PC-3 (cell line): ENCODE results near the gene USP9X. TPM values are rescaled to one million over a fixed set of nuclear protein-coding genes. Genes with fewer than 3 reads are reported as not detected.
A peak's percentile ranks its signal among the peaks of the same experiment; 100 is the strongest.

Experiments
- ATAC-seq: fragments of 200-7000 bp; cut with Tn5 transposase; 2 replicates; pipeline ENCODE4 v1.9.1; 2020; ENCODE audit warnings: mild to moderate bottlenecking, moderate library complexity
- BruUV-seq: library from RNA; stranded (reverse); fragments of 400-500 nt; replicated peaks from 2 replicates; lab custom pipeline; 2021; lab: Mats Ljungman, UMichigan
- CTCF ChIA-PET: fragments of 300-600 bp; sonication (Branson Sonifier 250); formaldehyde crosslinking; loops from one replicate; lab custom pipeline; 2022; ENCODE audit warnings: antibody characterized with exemption; lab: Charles Lee
- POLR2A ChIA-PET: fragments of 300-600 bp; sonication (Branson Sonifier 250); formaldehyde crosslinking; loops from one replicate; lab custom pipeline; 2022; ENCODE audit warnings: antibody characterized with exemption; ENCODE audit not compliant: unreplicated experiment; lab: Charles Lee
- DNase-seq: peaks from one replicate; pipeline ENCODE4 v3.0.0-alpha.2; 2015
- H2AFZ ChIP-seq: fragments of 300-600 bp; sonication (generic); 2 replicates; pipeline ENCODE4 v1.6.0; 2016; ENCODE audit warnings: antibody characterized with exemption, low read length
- H3F3A ChIP-seq: fragments of 300-600 bp; sonication (generic); one replicate; pipeline ENCODE4 v1.6.0; 2017; ENCODE audit warnings: antibody characterized with exemption, low read length, control low read depth, mild to moderate bottlenecking; ENCODE audit not compliant: unreplicated experiment
- H3K27ac ChIP-seq: fragments of 300-600 bp; sonication (generic); 2 replicates; pipeline ENCODE4 v1.5.1; 2016; ENCODE audit warnings: mild to moderate bottlenecking, low read length
- H3K27me3 ChIP-seq: fragments of 300-600 bp; sonication (generic); 2 replicates; pipeline ENCODE4 v1.6.1; 2016; ENCODE audit warnings: low read length, mixed read lengths
- H3K36me3 ChIP-seq: fragments of 300-600 bp; sonication (generic); 2 replicates; pipeline ENCODE4 v1.6.1; 2016; ENCODE audit warnings: low read depth, mixed run types, low read length, mixed read lengths
- H3K4me1 ChIP-seq: fragments of 300-600 bp; sonication (generic); 2 replicates; pipeline ENCODE4 v1.5.1; 2016; ENCODE audit warnings: low read length; ENCODE audit not compliant: insufficient read depth
- H3K4me2 ChIP-seq: fragments of 300-600 bp; sonication (generic); 2 replicates; pipeline ENCODE4 v1.6.0; 2016; ENCODE audit warnings: low read length
- H3K4me3 ChIP-seq: fragments of 300-600 bp; sonication (generic); 2 replicates; pipeline ENCODE4 v1.5.1; 2016; ENCODE audit warnings: mild to moderate bottlenecking, low read length, mixed read lengths
- H3K79me2 ChIP-seq: fragments of 300-600 bp; sonication (generic); 2 replicates; pipeline ENCODE4 v1.6.1; 2017; ENCODE audit warnings: low read length, mixed read lengths
- H3K9ac ChIP-seq: fragments of 300-600 bp; sonication (generic); 2 replicates; pipeline ENCODE4 v1.6.0; 2016; ENCODE audit warnings: mild to moderate bottlenecking, low read length
- H3K9me2 ChIP-seq: fragments of 300-600 bp; sonication (generic); replicated peaks from 2 replicates; pipeline ENCODE4 v1.6.1; 2016; ENCODE audit warnings: mixed run types, low read length, mixed read lengths
- H3K9me3 ChIP-seq: fragments of 300-600 bp; sonication (generic); 2 replicates; pipeline ENCODE4 v1.6.1; 2016; ENCODE audit warnings: low read length, mixed read lengths
- H4K20me1 ChIP-seq: fragments of 300-600 bp; sonication (generic); 2 replicates; pipeline ENCODE4 v1.6.1; 2016; ENCODE audit warnings: low read length, mixed read lengths
- EZH2 ChIP-seq: fragments of 300-600 bp; sonication (generic); IDR thresholded peaks from one replicate; pipeline ENCODE4 v1.6.1; 2017; ENCODE audit warnings: antibody characterized with exemption, mild to moderate bottlenecking, low read length; ENCODE audit not compliant: unreplicated experiment
- EZH2phosphoT487 ChIP-seq: fragments of 300-600 bp; sonication (generic); IDR thresholded peaks from 2 replicates; pipeline ENCODE4 v1.6.1; 2018; ENCODE audit warnings: mild to moderate bottlenecking, antibody characterized with exemption, low read length, borderline replicate concordance
- intact Hi-C: fragments of 100-400 bp; cut with micrococcal nuclease; formaldehyde crosslinking; loops from 2 replicates; pipeline ENCODE4 v1.9.0; 2023
- total RNA-seq: library from RNA; depleted of rRNA; stranded (reverse); fragments of >200 nt; gene quantifications from 2 replicates; pipeline ENCODE4 v1.2.3, GENCODE V29; 2014
- TF ChIP-seq, protein P1 (sequence below): fragments of 300-600 bp; sonication (generic); conservative IDR thresholded peaks from 2 replicates; pipeline ENCODE4 v1.5.1; 2017; ENCODE audit warnings: antibody characterized with exemption, low read depth, mild to moderate bottlenecking, low read length

USP9X gene
- total RNA-seq, 1 experiment from 2014 or later = 63.5 TPM

DNA sequence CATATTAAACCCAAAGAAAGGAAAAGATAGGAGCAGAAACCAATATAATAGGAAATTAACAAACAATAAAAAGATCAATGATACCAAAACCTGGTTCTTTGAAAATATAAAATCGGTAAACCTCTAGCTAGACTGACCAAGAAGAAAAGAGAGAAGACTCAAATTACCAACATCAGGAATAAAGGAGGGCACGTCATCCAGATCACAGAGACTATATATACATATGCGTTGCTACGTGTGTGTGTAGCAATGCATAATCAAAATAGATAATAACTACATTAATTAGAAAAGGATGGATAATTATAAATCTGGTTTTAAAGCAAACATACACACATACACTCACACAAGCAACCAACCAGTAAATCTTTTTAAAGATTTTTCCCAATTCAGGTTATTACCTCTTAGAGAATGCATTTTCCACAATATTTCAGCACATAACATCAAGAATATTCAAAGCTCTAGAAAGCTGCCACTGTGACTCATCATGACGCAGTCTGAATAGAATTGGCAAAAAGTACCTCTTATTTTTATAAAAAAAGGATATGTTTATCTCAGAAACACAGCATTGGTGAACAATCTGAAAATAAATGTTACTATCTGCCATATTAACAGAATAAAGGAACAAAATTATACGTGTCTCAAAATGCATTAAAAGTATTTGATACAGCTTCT lies 41.4 kb upstream of the USP9X start:
- no TSS peak for BruUV-seq

DNA sequence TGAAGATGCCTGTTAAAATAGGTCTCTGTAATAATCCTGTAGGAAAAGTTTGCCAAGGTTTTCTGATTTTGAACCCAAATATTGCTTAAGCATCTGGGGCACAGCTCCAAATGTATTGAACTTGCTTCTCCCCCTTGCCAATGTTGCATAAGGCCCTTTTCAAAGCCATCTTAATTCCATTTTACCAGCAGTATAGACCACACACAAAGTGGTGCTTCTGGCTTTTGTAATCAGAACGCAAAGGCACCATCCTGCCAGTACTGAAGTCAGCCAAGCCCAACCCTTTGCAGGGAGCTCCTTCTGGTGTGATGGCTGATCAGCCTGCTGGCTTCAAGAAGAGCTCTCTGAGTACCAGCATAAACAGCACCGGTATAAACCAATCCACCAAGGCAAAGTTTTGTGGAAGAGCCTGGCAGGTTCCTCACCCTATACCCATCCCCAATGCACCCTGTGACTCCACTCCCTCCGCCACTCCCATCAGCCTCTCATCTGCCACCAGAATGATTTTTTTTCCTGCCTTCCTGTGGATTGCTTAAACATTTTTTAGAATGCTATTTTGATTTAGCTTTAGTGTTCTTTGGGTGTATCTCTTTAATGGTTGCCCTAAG lies 39.2 kb upstream of the USP9X start:
- CTCF ChIA-PET = no interaction called here
- POLR2A ChIA-PET = no interaction called here
- Histone ChIP-seq H3K27ac (no peak overlapping the region), H3F3A (no peaks in the 10 kb centered on the region), H3K4me1 (peaks cover 10% of the 10 kb centered on the region; the same call in 1 of the 2 replicates), H3K4me3 (no peak overlapping the region), H3K27me3 (no peaks in the 10 kb centered on the region), H4K20me1 (no peaks in the 10 kb centered on the region), H3K79me2 (no peaks in the 10 kb centered on the region), H3K9ac (no peak overlapping the region), H2AFZ (no peak overlapping the region), H3K36me3 (no peaks in the 10 kb centered on the region), H3K9me3 (no peaks in the 10 kb centered on the region), H3K9me2 (no peaks in the 10 kb centered on the region), H3K4me2 (no peak overlapping the region)
- intact Hi-C loops = no loop called here
- TF ChIP-seq EZH2phosphoT487 (no peak), EZH2 (no peak)
- TF ChIP-seq, protein P1, sequence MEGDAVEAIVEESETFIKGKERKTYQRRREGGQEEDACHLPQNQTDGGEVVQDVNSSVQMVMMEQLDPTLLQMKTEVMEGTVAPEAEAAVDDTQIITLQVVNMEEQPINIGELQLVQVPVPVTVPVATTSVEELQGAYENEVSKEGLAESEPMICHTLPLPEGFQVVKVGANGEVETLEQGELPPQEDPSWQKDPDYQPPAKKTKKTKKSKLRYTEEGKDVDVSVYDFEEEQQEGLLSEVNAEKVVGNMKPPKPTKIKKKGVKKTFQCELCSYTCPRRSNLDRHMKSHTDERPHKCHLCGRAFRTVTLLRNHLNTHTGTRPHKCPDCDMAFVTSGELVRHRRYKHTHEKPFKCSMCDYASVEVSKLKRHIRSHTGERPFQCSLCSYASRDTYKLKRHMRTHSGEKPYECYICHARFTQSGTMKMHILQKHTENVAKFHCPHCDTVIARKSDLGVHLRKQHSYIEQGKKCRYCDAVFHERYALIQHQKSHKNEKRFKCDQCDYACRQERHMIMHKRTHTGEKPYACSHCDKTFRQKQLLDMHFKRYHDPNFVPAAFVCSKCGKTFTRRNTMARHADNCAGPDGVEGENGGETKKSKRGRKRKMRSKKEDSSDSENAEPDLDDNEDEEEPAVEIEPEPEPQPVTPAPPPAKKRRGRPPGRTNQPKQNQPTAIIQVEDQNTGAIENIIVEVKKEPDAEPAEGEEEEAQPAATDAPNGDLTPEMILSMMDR = no peak
- DNase-seq (no peak), ATAC-seq (no peak)
- no TSS peak for BruUV-seq

More for the DNA sequence above, 41.4 kb upstream of the USP9X start:
- Histone ChIP-seq H3K27ac (no peak overlapping the region), H3K36me3 (no peaks in the 10 kb centered on the region), H3K79me2 (no peaks in the 10 kb centered on the region), H3F3A (no peaks in the 10 kb centered on the region), H3K4me1 (peaks cover 10% of the 10 kb centered on the region; the same call in 1 of the 2 replicates), H2AFZ (no peak overlapping the region), H3K9me3 (no peaks in the 10 kb centered on the region), H3K27me3 (no peaks in the 10 kb centered on the region), H3K4me2 (peak overlapping the region; percentile 41), H4K20me1 (no peaks in the 10 kb centered on the region), H3K9me2 (no peaks in the 10 kb centered on the region), H3K4me3 (no peak overlapping the region), H3K9ac (no peak overlapping the region)
- ChIA-PET POLR2A (interaction anchor here (0.5 kb wide), 1 partner anchor 41 kb away, joined by 7 read pairs; no protein-coding TSS in a partner anchor), CTCF (interaction anchor here (0.7 kb wide), 1 partner anchor 34 kb away, joined by 3 read pairs; no protein-coding TSS in a partner anchor)
- no peak for TF ChIP-seq EZH2phosphoT487
- TF ChIP-seq EZH2 = no peak
- TF ChIP-seq, protein P1 = no peak
- peak; percentile 56 for DNase-seq
- peak; percentile 58; the same call in 1 of the 2 replicates for ATAC-seq
- intact Hi-C loops = no loop called here
